GM18520 (cell line): ENCODE measurements around the gene TEX26.

Experiments used
- ATAC-seq: cut with Tn5 transposase; IDR thresholded peaks from one replicate; pipeline ENCODE4 v1.9.1; 2021; ENCODE audit not compliant: unreplicated experiment

TEX26 gene

DNA sequence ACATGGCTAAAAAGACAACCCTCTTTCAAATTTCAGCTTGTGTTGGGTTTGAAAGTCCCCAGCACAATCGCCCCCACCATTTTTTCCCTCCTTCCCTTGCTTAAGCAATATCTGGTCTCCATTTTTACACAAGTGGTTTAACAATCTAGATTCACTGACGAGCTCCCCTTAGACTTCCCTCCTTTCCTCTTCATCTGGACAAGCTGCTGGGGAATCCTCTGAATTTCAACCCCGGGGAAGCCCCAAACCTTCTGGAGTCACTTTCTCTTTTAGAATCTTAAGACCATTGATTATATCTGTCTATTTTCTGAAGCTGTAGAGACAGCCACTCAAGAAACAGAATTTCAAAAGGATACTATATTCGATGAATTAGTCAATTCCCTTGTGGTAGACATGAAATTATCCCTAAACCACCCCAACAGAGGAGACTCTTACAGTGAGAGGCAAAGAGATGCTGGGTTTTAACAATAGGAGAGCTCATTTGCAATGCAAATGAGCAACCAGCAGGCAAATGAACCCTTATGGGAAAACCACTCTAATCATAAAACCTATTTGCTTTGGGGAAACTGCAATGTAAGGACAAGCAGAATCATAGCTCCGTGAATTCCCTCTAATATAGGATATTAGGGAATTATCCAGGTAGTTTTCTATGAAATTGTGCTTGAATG lies 78.9 kb downstream of the TEX26 start:
- ATAC-seq, result no peak

DNA sequence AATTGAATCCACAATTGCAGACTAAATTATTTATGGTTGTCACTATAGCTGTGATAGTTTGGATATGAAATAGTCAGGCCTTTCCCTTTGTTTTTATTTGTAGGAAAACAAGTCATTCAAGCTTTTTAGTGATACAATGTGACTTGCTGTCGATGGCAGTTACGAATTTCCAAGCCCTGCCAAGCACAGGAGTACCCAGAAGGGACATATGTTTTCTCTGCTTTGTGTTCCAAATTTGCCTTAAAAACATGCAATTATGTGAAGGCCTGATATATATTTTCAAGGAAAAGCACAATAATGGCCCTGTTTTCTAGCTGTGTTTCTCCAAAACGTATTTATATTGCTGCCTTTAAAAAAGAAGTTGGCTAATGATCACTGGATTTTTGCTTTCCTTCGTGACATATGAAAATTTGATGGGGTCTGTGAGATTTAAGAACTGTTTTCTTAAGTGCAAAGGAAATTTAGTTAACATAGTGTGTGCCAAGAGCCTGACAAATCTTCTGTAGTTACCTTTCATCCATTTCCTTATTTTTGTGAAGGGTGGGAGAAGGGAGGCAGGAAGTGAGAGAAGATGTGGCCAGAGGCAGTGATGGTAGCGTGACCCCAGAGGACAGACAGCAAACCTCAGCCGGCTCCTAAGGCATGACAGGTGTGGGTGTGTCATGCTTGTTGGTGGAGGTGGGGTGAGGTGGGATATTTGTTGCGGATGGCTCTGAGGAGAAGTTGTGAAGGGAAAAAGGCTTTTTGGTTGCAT lies 79.6 kb downstream of the TEX26 start:
- ATAC-seq, result no peak

DNA sequence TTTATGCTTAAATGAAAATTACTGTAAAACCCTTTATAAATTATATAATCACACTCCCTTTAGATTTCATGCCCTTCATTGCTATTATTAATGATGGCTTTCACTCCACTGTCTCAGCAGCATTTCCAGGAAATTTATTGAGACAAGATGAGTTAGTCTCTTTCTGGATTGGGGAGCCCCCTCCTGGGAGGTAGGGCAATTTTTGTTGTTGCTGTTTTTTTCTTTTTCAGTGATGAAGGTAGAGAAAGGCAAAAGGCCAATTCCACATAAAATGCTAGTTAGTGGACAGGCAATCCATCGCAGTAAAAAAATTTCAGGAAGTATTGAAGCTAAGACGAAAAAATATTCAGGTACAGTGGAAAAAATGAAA lies 80.2 kb downstream of the TEX26 start:
- no peak for ATAC-seq

DNA sequence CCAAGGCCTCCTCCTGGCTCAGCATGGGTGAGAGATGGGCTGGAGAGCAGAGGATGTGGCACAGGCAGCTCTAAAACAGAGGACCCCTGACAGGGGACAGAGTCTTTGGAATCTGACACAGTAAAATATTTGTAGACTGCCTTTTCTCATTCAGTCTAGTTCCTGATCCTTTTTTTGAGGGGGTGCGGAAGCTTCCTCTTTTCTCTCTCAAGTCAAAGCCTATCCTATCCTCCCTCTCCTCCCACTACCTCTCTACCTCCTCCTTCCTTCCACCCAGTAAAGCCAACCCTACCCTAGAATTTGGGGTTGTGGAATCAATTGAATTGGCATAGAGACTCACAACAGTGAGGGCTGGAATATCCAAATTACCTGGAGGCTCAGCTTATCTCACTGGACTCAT lies 82.0 kb downstream of the TEX26 start:
- no peak for ATAC-seq

DNA sequence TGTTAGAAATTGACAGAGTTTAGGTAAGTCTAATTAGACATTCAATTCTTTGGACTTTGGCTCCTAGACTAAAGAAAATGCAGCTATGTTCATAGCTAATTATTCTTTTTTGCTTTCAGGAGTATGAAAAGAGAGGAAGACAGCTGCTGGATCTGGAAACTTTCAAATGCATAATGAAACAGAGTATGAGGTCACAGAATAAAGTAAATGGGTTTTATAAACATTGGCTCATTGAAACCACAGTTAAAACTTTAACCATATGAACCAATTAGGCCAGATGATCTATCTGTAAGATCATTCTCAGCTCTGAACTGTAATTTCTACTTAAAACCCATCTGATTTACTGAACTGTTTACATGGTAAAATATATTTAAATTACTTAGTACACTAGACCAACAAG lies 82.7 kb downstream of the TEX26 start:
- ATAC-seq, result no peak

DNA sequence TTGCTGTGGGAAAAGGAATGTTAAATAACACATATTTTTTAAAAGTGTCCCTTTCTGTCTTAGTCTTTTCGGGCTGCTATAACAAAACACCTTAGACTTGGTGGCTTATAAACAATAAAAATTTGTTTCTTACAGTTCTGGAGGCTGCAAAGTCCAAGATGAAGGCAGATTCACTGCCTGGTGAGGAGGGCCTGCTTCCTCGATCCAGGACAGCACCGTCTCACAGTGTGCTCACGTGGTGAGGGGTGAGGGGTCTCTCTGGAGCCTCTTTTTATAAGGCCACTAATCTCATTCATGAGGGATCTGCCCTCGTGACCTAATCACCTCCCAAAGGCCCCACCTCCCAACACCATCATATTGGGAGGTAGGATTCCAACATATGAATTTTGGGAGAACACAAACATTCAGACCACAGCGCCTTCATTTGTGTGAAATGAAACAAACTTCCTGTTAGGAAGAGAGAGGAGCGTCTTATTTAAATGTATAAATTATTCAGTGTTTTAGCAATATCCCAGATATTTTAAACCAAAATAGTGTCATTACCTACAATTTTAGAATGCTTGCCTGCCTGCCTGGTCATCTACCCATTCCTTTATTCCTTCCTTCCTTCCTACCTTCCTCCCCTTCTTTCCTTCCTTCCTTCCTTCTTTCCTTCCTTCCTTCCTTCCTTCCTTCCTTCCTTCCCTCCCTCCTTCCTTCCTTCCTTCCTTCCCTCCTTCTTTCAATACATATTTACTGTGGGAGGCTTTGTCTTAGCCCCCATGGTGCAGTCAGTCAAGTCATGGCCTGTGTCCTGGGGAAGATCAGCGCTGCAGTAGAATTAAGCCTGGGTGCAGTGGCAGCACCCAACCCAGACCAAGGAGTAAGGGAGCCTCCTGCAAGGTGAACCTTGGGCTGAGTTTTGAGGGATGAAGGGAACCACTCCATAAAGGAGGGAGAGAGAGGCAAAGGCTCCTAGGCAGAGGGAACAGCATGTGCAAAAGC lies 84.2 kb downstream of the TEX26 start:
- ATAC-seq, result no peak

DNA sequence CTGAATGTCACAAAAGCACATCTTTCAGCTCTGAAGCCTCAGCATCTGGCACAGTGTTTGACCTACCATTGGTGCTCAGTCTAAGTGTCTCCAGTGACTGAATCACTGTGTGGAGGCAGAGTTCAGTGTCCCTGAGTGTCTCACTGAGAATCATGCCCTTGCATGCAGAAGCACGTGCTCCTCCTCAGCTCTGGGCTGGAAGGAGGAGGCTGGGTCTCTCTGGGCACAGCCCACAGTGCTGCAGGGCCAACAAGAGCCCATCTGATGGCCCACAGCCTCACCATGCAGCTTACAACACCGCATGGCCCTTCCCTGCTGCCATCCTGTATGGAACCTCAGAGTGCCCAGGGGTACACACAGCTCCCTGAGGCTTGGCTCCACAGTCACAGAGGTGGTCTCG lies 86.1 kb downstream of the TEX26 start:
- no peak for ATAC-seq

DNA sequence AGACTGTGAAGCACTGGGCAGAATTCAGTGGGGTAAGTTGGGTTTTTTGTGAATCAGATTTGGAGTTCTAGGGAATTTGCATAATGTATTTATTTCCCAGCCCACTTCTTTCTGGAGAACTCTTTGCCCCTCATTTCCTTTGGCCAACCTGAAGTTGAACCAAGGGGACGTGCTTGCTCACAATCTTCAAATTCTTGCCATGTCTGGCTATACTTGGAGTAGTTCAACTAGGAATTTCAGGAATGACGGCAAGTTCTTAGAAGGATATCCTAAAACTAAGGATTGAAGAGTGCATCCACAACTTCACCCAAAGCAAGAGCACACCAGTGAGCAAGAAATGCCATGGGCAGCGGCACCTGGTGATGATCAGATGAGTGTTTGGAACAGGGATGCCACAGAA lies 88.5 kb downstream of the TEX26 start:
- ATAC-seq, result no peak

DNA sequence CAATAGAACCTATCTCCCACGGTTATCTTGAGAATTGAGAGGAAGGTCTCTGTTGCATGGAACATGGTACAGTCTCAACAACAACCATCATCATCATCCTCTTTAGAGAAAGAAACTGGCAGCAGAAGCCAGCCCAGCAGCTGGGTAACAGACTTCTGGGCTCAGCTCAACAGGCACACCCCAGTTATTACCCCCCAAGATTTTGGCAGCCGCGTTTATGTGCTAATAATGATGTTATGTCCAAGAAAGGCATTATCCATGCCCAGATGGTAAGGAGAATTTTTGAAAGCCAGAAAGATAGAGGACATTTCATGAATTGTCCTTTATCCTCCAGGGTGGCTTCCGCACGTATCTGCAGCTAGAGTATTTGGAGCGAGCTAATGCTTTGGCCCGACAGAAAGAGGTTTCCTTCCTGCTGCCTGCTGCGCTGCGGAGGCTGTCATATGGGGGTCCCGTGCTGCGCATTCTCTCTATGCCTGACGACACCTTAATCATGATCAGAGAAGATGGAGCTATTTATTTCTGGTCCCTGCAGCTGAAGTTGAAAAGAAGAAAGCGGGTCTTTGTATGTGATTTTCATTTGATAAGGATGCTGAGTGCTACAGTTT lies 89.9 kb downstream of the TEX26 start:
- no peak for ATAC-seq

DNA sequence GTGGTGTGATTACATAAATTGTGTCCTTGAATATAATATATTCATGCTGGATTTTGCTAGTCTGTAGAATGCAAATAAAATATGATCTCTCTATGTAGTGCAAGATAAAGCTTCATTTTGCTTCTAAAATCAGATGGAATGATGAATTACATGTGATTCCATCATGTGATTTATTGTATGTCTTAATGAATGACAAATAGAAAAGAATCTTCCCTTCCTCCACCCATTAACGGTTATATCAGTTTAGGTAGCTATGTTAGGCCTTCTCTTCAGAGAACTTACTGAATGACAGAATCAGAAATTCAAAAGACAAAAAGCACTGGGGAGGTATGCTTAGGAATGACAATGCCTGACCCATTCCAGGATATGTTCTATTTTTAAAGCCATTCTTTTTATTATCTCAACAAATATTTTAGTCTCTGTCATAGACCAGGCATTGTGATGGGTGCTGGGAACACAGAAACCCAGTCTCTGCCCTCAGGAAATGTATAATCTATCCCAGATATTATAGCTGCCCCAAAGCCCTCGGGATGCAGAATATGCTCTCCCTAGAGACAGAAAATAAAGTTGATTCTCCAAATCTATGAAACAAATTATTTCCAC lies 90.6 kb downstream of the TEX26 start:
- no peak for ATAC-seq
